ENCODE results near the gene FOXJ1. TPM values are rescaled to one million over a fixed set of nuclear protein-coding genes. Genes with fewer than 3 reads are reported as not detected.

FOXJ1 gene
- total RNA-seq, 1 donor from 2014 or later = not detected

GRCh38 chr17:76131692-76132573 is 9.1 kb downstream of the FOXJ1 start:
- intact Hi-C loops (cut with DNase I) = no loop called here
- no peak for DNase-seq
- ATAC-seq (ENCODE audit: poor library complexity) = no peak

GRCh38 chr17:76131051-76131691 is 9.9 kb downstream of the FOXJ1 start:
- intact Hi-C loops (cut with DNase I) = no loop called here
- ATAC-seq (ENCODE audit: poor library complexity) = no peak

GRCh38 chr17:76130473-76130872 is 10.6 kb downstream of the FOXJ1 start:
- intact Hi-C loops (cut with DNase I) = no loop called here

More at GRCh38 chr17:76131051-76131691, 9.9 kb downstream of the FOXJ1 start:
- no peak for DNase-seq

GRCh38 chr17:76125922-76126321 is 15.1 kb downstream of the FOXJ1 start:
- ATAC-seq (ENCODE audit: poor library complexity) (no peak), DNase-seq (no peak)
- intact Hi-C loops (cut with DNase I) = no loop called here

More at GRCh38 chr17:76130473-76130872, 10.6 kb downstream of the FOXJ1 start:
- ATAC-seq (ENCODE audit: poor library complexity) (no peak), DNase-seq (no peak)

GRCh38 chr17:76125391-76125675 is 15.7 kb downstream of the FOXJ1 start:
- intact Hi-C loops (cut with DNase I) = no loop called here
- DNase-seq (no peak), ATAC-seq (ENCODE audit: poor library complexity) (no peak)

GRCh38 chr17:76124582-76125390 is 16.3 kb downstream of the FOXJ1 start:
- intact Hi-C loops (cut with DNase I) = loop anchor here (5.0 kb wide), 2 partner anchors 58 to 173 kb away; no protein-coding TSS in a partner anchor
- DNase-seq (no peak), ATAC-seq (ENCODE audit: poor library complexity) (no peak)

- DNase-seq = no peak
- ATAC-seq (ENCODE audit: poor library complexity) = no peak
- intact Hi-C loops (cut with DNase I) = loop anchor here (5.0 kb wide), 2 partner anchors 58 to 173 kb away; no protein-coding TSS in a partner anchor
These were observed 17.1 kb downstream of the FOXJ1 start for GRCh38 chr17:76123749-76124581.

GRCh38 chr17:76123191-76123499 is 17.9 kb downstream of the FOXJ1 start:
- no peak for ATAC-seq (ENCODE audit: poor library complexity)
- DNase-seq = no peak
- intact Hi-C loops (cut with DNase I) = loop anchor here (5.0 kb wide), 2 partner anchors 59 to 174 kb away; no protein-coding TSS in a partner anchor

GRCh38 chr17:76122431-76123190 is 18.4 kb downstream of the FOXJ1 start:
- no peak for DNase-seq
- intact Hi-C loops (cut with DNase I) = loop anchor here (5.0 kb wide), 2 partner anchors 60 to 175 kb away; no protein-coding TSS in a partner anchor
- no peak for ATAC-seq (ENCODE audit: poor library complexity)

- DNase-seq (no peak), ATAC-seq (ENCODE audit: poor library complexity) (peak; percentile 54)
- intact Hi-C loops (cut with DNase I) = loop anchor here (2.0 to 5.0 kb wide), 3 partner anchors 60 to 175 kb away; no protein-coding TSS in a partner anchor
These were observed 19.1 kb downstream of the FOXJ1 start for GRCh38 chr17:76121932-76122430.

- intact Hi-C loops (cut with DNase I) = loop anchor here (2.0 to 5.0 kb wide), 3 partner anchors 62 to 177 kb away; no protein-coding TSS in a partner anchor
- DNase-seq (no peak), ATAC-seq (ENCODE audit: poor library complexity) (no peak)
These were observed 20.4 kb downstream of the FOXJ1 start for GRCh38 chr17:76120658-76121008.

GRCh38 chr17:76119409-76120371 is 21.4 kb downstream of the FOXJ1 start:
- intact Hi-C loops (cut with DNase I) = loop anchor here (2.0 to 5.0 kb wide), 3 partner anchors 63 to 178 kb away; no protein-coding TSS in a partner anchor
- DNase-seq (no peak), ATAC-seq (ENCODE audit: poor library complexity) (no peak)

GRCh38 chr17:76115138-76115754 is 25.8 kb downstream of the FOXJ1 start:
- intact Hi-C loops (cut with DNase I) = no loop called here
- ATAC-seq (ENCODE audit: poor library complexity) = no peak
- no peak for DNase-seq

- intact Hi-C loops (cut with DNase I) = no loop called here
- DNase-seq (no peak), ATAC-seq (ENCODE audit: poor library complexity) (no peak)
These were observed 29.1 kb downstream of the FOXJ1 start for GRCh38 chr17:76111956-76112355.

GRCh38 chr17:76107509-76107908 is 33.5 kb downstream of the FOXJ1 start:
- no peak for ATAC-seq (ENCODE audit: poor library complexity)
- no peak for DNase-seq
- intact Hi-C loops (cut with DNase I) = no loop called here

- DNase-seq (no peak), ATAC-seq (ENCODE audit: poor library complexity) (no peak)
- intact Hi-C loops (cut with DNase I) = no loop called here
These were observed 34.3 kb downstream of the FOXJ1 start for GRCh38 chr17:76106703-76107102.
